ENCODE measurements around the gene SMAD2.

Gene SMAD2

DNA sequence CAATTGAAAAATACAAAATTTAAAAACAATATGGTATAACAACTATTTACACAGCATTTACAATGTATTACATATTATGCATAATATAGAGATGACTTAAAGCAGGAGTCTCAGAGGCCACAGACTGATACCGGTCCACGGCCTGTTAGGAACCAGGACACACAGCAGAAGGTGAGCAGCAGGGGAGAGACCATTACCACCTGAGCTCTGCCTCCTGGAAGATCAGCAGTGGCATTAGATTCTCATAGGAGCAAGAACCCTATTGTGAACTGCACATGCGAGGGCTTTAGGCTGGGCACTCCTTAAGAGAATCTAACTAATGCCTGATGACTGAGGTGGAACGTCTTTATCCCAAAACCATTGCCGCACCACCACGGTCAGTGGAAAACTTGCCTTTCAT, 58.0 kb downstream of the SMAD2 start:
- no peaks in the 10 kb centered on the region for H3K9me3 ChIP-seq (ENCODE audit: control insufficient read depth, low read length)
- H3K4me2 ChIP-seq (ENCODE audit: low read length), result no peak overlapping the region
- no peak overlapping the region for H3K4me3 ChIP-seq (ENCODE audit: low read depth, low read length)
- H2AFZ ChIP-seq, result no peak overlapping the region
- no peaks in the 10 kb centered on the region for H3K27me3 ChIP-seq (ENCODE audit: control insufficient read depth, insufficient read depth, low read length)
- TF ChIP-seq, protein P1, sequence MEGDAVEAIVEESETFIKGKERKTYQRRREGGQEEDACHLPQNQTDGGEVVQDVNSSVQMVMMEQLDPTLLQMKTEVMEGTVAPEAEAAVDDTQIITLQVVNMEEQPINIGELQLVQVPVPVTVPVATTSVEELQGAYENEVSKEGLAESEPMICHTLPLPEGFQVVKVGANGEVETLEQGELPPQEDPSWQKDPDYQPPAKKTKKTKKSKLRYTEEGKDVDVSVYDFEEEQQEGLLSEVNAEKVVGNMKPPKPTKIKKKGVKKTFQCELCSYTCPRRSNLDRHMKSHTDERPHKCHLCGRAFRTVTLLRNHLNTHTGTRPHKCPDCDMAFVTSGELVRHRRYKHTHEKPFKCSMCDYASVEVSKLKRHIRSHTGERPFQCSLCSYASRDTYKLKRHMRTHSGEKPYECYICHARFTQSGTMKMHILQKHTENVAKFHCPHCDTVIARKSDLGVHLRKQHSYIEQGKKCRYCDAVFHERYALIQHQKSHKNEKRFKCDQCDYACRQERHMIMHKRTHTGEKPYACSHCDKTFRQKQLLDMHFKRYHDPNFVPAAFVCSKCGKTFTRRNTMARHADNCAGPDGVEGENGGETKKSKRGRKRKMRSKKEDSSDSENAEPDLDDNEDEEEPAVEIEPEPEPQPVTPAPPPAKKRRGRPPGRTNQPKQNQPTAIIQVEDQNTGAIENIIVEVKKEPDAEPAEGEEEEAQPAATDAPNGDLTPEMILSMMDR (IDR thresholded peaks at IDR 0.05), result no peak
- no peak overlapping the region for H3K27ac ChIP-seq
- no peak overlapping the region for H3K9ac ChIP-seq
- no peaks in the 10 kb centered on the region for H3K36me3 ChIP-seq (ENCODE audit: control insufficient read depth, insufficient read depth, low read length)
- no peaks in the 10 kb centered on the region for H3K79me2 ChIP-seq
- no peaks in the 10 kb centered on the region for H3K4me1 ChIP-seq

DNA sequence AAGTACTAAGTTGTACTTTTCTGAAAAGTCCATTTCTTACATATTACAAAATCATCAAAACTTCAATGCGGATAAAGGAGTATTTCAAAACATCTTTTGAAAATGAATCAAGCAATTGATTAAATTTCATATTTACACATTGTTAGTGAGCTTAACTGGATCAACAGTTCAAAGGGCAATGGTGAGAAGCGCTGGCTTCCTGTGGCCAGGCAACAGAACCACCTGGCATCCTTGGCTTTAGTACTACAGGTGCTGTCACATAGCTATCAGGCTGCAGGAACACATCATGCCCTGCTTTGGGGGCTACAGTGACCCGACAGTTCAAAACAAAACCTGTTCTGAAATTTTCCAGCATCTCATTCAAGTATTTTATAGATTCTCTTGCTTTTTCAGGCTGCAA, 59.2 kb downstream of the SMAD2 start:
- H3K9me3 ChIP-seq (ENCODE audit: control insufficient read depth, low read length), result no peaks in the 10 kb centered on the region
- H3K27ac ChIP-seq, result no peak overlapping the region
- no peaks in the 10 kb centered on the region for H3K27me3 ChIP-seq (ENCODE audit: control insufficient read depth, insufficient read depth, low read length)
- TF ChIP-seq, protein P1 (IDR thresholded peaks at IDR 0.05), result no peak
- H3K4me1 ChIP-seq, result no peaks in the 10 kb centered on the region
- no peak overlapping the region for H3K4me3 ChIP-seq (ENCODE audit: low read depth, low read length)
- H3K36me3 ChIP-seq (ENCODE audit: control insufficient read depth, insufficient read depth, low read length), result no peaks in the 10 kb centered on the region
- no peak overlapping the region for H3K4me2 ChIP-seq (ENCODE audit: low read length)
- no peaks in the 10 kb centered on the region for H3K79me2 ChIP-seq
- H2AFZ ChIP-seq, result no peak overlapping the region
- no peak overlapping the region for H3K9ac ChIP-seq

DNA sequence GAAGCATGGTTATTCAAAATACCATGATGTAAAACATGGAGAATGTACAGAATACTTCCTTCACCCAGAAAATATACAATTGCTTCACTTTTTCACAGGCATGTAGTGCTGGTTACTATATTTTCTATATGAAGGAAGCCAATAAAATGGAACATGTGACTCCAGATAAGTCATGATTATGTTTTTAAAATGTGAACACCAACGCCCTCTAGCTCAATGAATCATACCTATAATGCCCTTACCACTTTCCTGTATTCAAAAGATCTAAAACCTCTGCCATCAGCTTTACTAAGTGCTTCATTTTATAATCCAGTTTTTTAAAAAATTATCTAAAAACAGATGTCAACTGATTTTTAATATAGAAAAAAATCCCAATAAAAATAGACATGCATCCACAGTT, 59.9 kb downstream of the SMAD2 start:
- no peak overlapping the region for H3K4me3 ChIP-seq (ENCODE audit: low read depth, low read length)
- H2AFZ ChIP-seq, result no peak overlapping the region
- H3K27me3 ChIP-seq (ENCODE audit: control insufficient read depth, insufficient read depth, low read length), result no peaks in the 10 kb centered on the region
- H3K36me3 ChIP-seq (ENCODE audit: control insufficient read depth, insufficient read depth, low read length), result no peaks in the 10 kb centered on the region
- H3K9me3 ChIP-seq (ENCODE audit: control insufficient read depth, low read length), result no peaks in the 10 kb centered on the region
- no peak overlapping the region for H3K4me2 ChIP-seq (ENCODE audit: low read length)
- H3K27ac ChIP-seq, result no peak overlapping the region
- no peak overlapping the region for H3K9ac ChIP-seq
- H3K79me2 ChIP-seq, result no peaks in the 10 kb centered on the region
- H3K4me1 ChIP-seq, result no peaks in the 10 kb centered on the region
- TF ChIP-seq, protein P1 (IDR thresholded peaks at IDR 0.05), result no peak

DNA sequence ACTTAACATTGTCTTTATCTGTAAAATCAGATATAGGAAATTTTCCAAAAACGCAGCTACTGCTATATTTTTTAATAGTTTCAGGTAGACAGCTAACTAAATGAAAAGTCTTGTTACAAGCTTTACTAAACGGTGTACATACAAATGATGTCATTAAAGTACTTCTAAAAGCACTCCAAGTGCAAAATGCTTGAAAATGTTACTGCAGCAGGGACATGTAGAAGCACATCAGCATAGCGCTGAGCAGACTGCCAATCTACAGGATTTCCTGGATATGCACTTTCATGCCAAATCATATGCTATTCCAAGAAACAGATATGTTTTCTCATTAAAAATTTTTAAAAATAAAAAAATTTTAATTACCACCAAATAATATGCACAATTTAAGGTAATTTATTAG, 61.7 kb downstream of the SMAD2 start:
- Histone ChIP-seq H3K9ac (no peak overlapping the region), H3K79me2 (no peaks in the 10 kb centered on the region), H3K36me3 (ENCODE audit: control insufficient read depth, insufficient read depth, low read length) (no peaks in the 10 kb centered on the region), H3K27ac (no peak overlapping the region), H3K4me3 (ENCODE audit: low read depth, low read length) (no peak overlapping the region), H3K9me3 (ENCODE audit: control insufficient read depth, low read length) (no peaks in the 10 kb centered on the region), H3K4me1 (no peaks in the 10 kb centered on the region), H2AFZ (no peak overlapping the region), H3K27me3 (ENCODE audit: control insufficient read depth, insufficient read depth, low read length) (no peaks in the 10 kb centered on the region), H3K4me2 (ENCODE audit: low read length) (no peak overlapping the region)
- TF ChIP-seq, protein P1 (IDR thresholded peaks at IDR 0.05), result no peak

DNA sequence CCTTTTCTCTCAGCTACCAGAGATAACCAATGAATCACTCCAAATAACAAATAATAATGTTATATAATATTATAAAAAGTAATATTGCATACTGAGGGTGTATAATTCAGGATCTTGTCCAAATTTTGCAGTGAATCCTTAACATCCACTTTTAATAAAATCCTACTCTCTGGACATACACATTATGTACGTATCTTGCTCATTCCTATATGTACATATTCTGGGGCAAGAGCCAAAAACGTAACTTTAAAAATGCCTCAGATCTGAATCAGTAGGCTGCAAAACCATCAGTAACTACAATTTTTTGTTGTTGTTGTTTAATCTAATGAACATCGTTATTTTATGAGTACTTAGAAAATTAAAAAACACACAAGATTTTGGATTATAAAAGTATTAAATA, 65.3 kb downstream of the SMAD2 start:
- Histone ChIP-seq H2AFZ (no peak overlapping the region), H3K9ac (no peak overlapping the region), H3K27ac (no peak overlapping the region), H3K79me2 (no peaks in the 10 kb centered on the region), H3K4me2 (ENCODE audit: low read length) (no peak overlapping the region), H3K36me3 (ENCODE audit: control insufficient read depth, insufficient read depth, low read length) (no peaks in the 10 kb centered on the region), H3K9me3 (ENCODE audit: control insufficient read depth, low read length) (no peaks in the 10 kb centered on the region), H3K4me3 (ENCODE audit: low read depth, low read length) (no peak overlapping the region), H3K27me3 (ENCODE audit: control insufficient read depth, insufficient read depth, low read length) (no peaks in the 10 kb centered on the region), H3K4me1 (no peaks in the 10 kb centered on the region)
- TF ChIP-seq, protein P1 (IDR thresholded peaks at IDR 0.05), result no peak
